ENCODE data around the gene DSTN. TPM values are rescaled to one million over a fixed set of nuclear protein-coding genes. Genes with fewer than 3 reads are reported as not detected.

Gene DSTN
- total RNA-seq, 1 donor from 2014 or later = 860 TPM

GRCh38 chr20:17602493-17602892 lies 32.6 kb downstream of the DSTN start:
- DNase-seq = no peak
- intact Hi-C loops (cut with DNase I) = no loop called here

GRCh38 chr20:17605131-17605660 lies 35.3 kb downstream of the DSTN start:
- ATAC-seq (ENCODE audit: poor library complexity) (peak; percentile 13), DNase-seq (no peak)
- intact Hi-C loops (cut with DNase I) = no loop called here

More at GRCh38 chr20:17602493-17602892, 32.6 kb downstream of the DSTN start:
- ATAC-seq (ENCODE audit: poor library complexity) = no peak

DNA sequence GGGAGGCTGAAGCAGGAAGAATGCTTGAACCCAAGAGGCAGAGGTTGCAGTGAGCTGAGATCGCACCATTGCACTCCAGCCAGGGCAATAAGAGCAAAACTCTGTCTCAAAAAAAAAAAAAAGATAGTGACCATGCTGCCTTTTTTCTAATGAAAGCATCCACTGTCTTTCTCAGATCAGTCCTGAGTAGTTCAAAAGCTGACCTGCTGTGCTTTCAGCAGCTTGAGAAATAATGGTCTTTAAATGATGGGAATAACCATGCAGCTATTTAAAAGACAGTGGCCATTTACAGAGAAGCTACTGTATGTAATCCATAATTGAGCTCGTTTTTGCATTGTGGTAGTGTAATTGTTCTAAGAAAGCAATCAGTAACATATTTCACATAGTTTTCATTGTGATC lies 36.1 kb downstream of the DSTN start:
- DNase-seq = no peak
- intact Hi-C loops (cut with DNase I) = no loop called here
- ATAC-seq (ENCODE audit: poor library complexity) = no peak

GRCh38 chr20:17608701-17609497 lies 39.0 kb downstream of the DSTN start:
- intact Hi-C loops (cut with DNase I) = no loop called here
- ATAC-seq (ENCODE audit: poor library complexity) (no peak), DNase-seq (no peak)

DNA sequence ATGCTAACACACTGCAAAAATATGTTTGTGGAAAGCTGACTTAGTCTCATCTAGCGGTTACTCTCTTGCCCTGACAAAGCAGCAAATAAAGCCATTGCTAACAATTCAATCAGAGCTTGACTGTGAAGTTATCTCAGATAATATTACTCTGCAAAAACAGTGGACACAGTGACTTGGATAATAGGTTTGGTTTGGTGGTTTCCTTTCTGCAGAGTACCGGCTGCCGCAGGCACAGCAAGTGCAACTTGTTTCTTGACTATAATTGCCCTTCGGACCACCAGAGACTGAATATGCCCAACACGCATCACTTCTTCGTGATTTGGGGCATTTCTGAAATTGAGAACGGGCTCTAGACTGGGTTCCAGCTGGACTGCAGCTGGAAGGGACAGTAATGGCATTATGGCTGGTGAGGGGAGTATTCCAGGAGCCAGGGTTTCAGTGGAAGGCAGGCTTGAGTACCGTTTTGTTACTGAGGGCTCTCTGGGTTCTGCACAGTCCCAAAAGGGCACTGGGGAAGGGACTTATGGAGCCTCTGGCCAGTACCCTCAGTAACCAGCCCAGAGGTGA lies 40.0 kb downstream of the DSTN start:
- intact Hi-C loops (cut with DNase I) = loop anchor here (10.0 kb wide), 1 partner anchor 65 kb away; no protein-coding TSS in a partner anchor
- ATAC-seq (ENCODE audit: poor library complexity) (no peak), DNase-seq (no peak)

- DNase-seq (peak; percentile 56), ATAC-seq (ENCODE audit: poor library complexity) (no peak)
- intact Hi-C loops (cut with DNase I) = loop anchor here (10.0 kb wide), 1 partner anchor 64 kb away; no protein-coding TSS in a partner anchor
Measured at GRCh38 chr20:17610566-17611289, 40.9 kb downstream of the DSTN start.

- intact Hi-C loops (cut with DNase I) = loop anchor here (10.0 kb wide), 1 partner anchor 64 kb away; no protein-coding TSS in a partner anchor
- DNase-seq (no peak), ATAC-seq (ENCODE audit: poor library complexity) (peak; percentile 13)
Measured at GRCh38 chr20:17611290-17611539, 41.3 kb downstream of the DSTN start.

DNA sequence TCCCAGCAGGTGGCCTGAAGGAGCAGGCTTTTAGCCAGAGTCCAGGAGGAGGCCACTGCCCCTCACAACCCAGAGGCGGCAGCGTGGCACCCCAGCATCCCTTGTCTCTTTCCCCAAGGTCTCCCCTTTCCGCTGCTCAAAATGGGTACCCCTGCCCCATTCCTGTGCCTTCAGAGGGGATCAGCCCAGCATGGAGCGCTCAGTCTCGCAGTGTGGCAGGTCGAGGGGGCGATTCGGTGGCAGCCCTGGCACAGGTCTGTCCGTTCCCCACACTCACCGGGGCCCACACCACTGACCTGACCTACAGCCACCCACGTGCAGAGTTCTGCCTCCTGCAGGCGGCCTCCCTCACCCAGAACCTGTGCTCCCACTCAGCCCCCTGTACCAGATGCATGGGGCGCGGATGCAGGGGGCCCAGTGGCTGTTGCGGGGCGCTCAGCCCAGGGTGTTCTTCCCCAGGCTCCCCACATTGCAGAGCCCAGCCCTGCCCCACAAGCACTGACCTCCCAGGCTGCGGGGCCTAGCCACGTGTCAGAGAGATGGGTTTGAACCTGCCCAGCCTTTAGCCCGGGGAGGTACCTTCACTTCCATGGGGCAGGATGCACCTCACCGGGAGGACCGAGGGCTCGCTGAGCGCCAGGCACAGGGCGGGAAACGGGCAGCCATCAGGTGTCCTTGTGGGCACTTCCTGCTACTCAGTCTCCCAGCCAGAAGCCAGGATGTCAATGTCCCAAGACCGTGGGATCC lies 41.8 kb downstream of the DSTN start:
- DNase-seq (no peak), ATAC-seq (ENCODE audit: poor library complexity) (peak; percentile 5)
- intact Hi-C loops (cut with DNase I) = loop anchor here (10.0 kb wide), 1 partner anchor 63 kb away; no protein-coding TSS in a partner anchor

GRCh38 chr20:17612287-17612991 lies 42.6 kb downstream of the DSTN start:
- peak; percentile 1 for ATAC-seq (ENCODE audit: poor library complexity)
- no peak for DNase-seq
- intact Hi-C loops (cut with DNase I) = loop anchor here (10.0 kb wide), 1 partner anchor 62 kb away; no protein-coding TSS in a partner anchor

- no peak for ATAC-seq (ENCODE audit: poor library complexity)
- intact Hi-C loops (cut with DNase I) = loop anchor here (10.0 kb wide), 1 partner anchor 62 kb away; no protein-coding TSS in a partner anchor
- no peak for DNase-seq
Measured at GRCh38 chr20:17612992-17613327, 43.1 kb downstream of the DSTN start.

DNA sequence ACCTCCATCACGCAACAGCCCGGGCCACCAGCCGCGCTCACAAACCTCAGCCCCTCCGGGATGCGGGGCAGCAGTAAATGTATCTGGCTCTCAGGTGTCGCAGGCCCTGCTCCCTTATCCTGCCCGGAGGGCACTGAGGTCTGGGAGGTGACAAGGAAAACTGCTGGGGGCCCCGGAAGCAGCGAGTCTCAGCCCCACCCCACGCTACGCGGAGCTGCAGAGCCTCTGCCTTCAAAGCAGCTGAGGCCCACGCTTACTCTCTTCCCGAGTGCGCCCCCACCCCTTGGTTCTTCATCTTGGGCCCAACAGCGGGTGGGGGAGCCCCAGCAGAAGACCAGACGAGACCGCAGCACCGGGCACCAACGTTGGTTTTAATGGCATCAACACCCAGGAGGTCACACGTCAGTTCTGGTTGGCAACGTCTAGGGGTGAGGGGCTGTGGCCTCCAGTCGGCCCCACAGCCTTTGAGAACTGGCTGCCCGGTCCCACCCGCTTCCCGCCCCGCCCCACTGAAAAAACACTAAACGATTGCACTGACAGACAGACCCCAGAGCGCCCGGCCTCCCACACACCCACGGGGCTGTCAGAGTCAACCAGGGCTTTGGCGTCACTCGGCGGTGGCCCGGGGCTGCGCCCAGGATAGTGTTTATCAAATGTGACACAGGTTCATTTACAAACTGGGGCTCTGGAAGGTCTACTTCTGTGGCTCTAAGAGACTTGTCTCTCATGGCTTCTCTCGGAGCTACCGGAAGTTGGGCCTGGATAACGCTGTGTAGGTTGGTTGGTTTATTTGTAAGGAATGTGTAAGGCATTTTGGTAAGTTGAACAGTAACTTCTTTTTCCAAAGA lies 43.7 kb downstream of the DSTN start:
- no peak for DNase-seq

GRCh38 chr20:17614176-17614811 lies 44.4 kb downstream of the DSTN start:
- ATAC-seq (ENCODE audit: poor library complexity) (peak; percentile 69), DNase-seq (peak; percentile 89)
- intact Hi-C loops (cut with DNase I) = loop anchor here (10.0 kb wide), 1 partner anchor 61 kb away; no protein-coding TSS in a partner anchor

More for the DNA sequence above, 43.7 kb downstream of the DSTN start:
- intact Hi-C loops (cut with DNase I) = loop anchor here (10.0 kb wide), 1 partner anchor 61 kb away; no protein-coding TSS in a partner anchor
- no peak for ATAC-seq (ENCODE audit: poor library complexity)

GRCh38 chr20:17614812-17615644 lies 45.2 kb downstream of the DSTN start:
- no peak for DNase-seq
- intact Hi-C loops (cut with DNase I) = loop anchor here (10.0 kb wide), 1 partner anchor 60 kb away; no protein-coding TSS in a partner anchor
- peak; percentile 1 for ATAC-seq (ENCODE audit: poor library complexity)

DNA sequence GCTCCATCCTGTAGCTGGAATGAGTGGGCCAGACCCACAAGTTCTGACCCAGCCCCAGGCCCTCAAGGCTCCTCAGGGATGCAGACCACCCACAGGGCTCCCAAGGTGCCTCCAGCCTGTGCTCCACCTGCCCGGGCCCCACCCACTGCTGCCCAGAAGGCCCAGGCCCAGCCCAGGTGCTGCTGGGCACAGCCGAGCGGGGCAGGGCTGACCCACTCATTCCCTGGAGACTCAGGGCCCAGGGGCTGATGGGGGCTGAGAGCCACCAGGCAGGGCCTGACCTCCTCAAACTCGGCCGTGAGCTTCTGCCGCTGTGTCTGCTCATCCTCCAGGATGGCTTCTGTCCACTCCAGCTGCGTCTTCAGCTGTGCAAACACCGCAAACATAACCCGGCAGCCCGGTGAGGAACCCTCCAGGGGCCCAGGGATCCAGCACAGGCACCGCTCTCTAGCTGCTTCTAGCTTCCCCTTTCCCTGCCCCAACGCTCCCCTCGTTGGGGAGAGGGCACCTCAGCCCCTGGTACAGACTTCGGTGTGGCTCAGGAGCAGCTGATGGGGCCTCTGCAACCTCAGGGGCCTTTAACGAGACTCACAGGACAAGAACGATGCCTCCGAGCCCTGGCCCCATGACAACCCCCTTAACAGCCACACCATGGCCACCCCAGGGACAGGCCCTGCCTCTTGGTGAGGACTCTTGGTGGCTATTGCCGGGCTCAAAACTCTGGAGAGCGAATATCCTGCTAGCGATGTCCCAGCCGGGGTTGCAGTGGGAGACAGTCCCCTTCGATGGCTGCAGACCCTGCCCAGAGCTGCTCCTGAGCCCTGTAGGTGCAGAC lies 46.0 kb downstream of the DSTN start:
- DNase-seq (no peak), ATAC-seq (ENCODE audit: poor library complexity) (no peak)
- intact Hi-C loops (cut with DNase I) = loop anchor here (2.0 to 10.0 kb wide), 2 partner anchors 59 to 79 kb away; no protein-coding TSS in a partner anchor
